Endothelial cell of umbilical vein (primary cell): ENCODE results near the gene SH3RF1.

Source experiments
- CTCF ChIP-seq, 2 donors: IDR thresholded peaks; 1 replicate in 1 of 2; 2 replicates in 1 of 2; pipeline ENCODE4 v1.5.1; 2011; ENCODE audit warnings: low read length in 2 of 2, mild to moderate bottlenecking in 2 of 2, moderate library complexity in 2 of 2, control low read depth in 1 of 2, inconsistent platforms in 1 of 2, low read depth in 1 of 2; ENCODE audit not compliant: insufficient read depth in 1 of 2; ENCODE audit errors: extremely low read depth in 1 of 2
- EZH2 ChIP-seq: IDR thresholded peaks from 2 replicates; pipeline ENCODE4 v1.6.1; 2012; ENCODE audit warnings: borderline replicate concordance, low read depth, mild to moderate bottlenecking, moderate library complexity, low read length, inconsistent platforms; ENCODE audit not compliant: severe bottlenecking
- FOS ChIP-seq: IDR thresholded peaks from 2 replicates; pipeline ENCODE4 v1.6.1; 2011; ENCODE audit warnings: mild to moderate bottlenecking, low read length, moderate library complexity, borderline replicate concordance; ENCODE audit not compliant: insufficient read depth
- MAX ChIP-seq: IDR thresholded peaks from 2 replicates; pipeline ENCODE4 v1.6.1; 2011; ENCODE audit not compliant: insufficient read depth, insufficient read length
- MYC ChIP-seq: IDR thresholded peaks from one replicate; pipeline ENCODE4 v1.6.1; 2011; ENCODE audit warnings: mild to moderate bottlenecking, low read depth, low read length
- POLR2A ChIP-seq: IDR thresholded peaks from 2 replicates; pipeline ENCODE4 v1.6.1; 2012; ENCODE audit warnings: low read depth, mild to moderate bottlenecking, control low read depth, low read length
- POLR2AphosphoS5 ChIP-seq: IDR thresholded peaks from 2 replicates; pipeline ENCODE4 v1.6.1; 2012; ENCODE audit warnings: low read depth, mild to moderate bottlenecking, control low read depth, low read length, moderate library complexity; ENCODE audit not compliant: insufficient read depth

DNA sequence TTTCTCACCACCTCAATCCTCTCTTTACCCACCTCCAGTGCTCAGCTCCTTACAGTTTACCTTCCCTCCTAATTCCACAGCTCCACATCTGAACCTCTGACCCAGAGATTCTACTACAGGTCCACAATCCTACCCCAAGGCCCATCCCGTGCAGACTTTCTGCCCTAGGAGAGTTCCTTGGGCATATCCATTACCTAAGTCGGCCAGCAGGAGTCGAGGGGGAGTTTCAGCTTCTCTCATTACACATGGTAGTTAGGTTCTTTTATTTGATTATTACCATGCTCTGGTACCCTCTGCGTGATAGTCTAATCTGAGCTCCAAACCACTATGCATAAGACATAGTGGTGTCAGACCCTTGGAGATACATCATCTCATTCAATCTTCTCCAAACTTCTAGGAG, 117.9 kb downstream of the SH3RF1 start:
- TF ChIP-seq POLR2A (no peak), CTCF (IDR thresholded peaks at IDR 0.05; ENCODE audit: extremely low read depth in 1 of 2, insufficient read depth in 1 of 2, low read depth in 1 of 2, low read length in 2 of 2) (no peak), FOS (no peak), EZH2 (no peak), MAX (no peak), POLR2AphosphoS5 (no peak), MYC (no peak)
